Measurements from ENCODE around the gene SLC25A6. TPM values are rescaled to one million over a fixed set of nuclear protein-coding genes. Genes with fewer than 3 reads are reported as not detected.
"Not testable (repeated sequence)": the region's sequence is repeated elsewhere in the genome, so short reads cannot be mapped to it uniquely, and the experiment has no call there.

The SLC25A6 gene
- total RNA-seq, 2 donors from 2014 or later, result 419 to 474 TPM

- Histone ChIP-seq H3K27me3 (no peaks in the 10 kb centered on the region), H3K36me3 (no peaks in the 10 kb centered on the region), H3K27ac (no peak overlapping the region), H3K4me1 (no peaks in the 10 kb centered on the region), H3K9ac (ENCODE audit: low read depth in 2 of 2, low read length in 2 of 2) (no peak overlapping the region), H3K9me3 (no peaks in the 10 kb centered on the region), H3K4me3 (no peak overlapping the region)
- no peak for DNase-seq
- no peak for TF ChIP-seq CTCF (IDR thresholded peaks at IDR 0.05)
- intact Hi-C loops (cut with DNase I), result no loop called here
Measured at GRCh38 chrX:1368385-1368698, 23.6 kb downstream of the SLC25A6 start.

- H3K9ac ChIP-seq (ENCODE audit: low read depth in 2 of 2, low read length in 2 of 2); H3K9me3 ChIP-seq; H3K27ac ChIP-seq; H3K4me1 ChIP-seq; DNase-seq; H3K27me3 ChIP-seq; H3K36me3 ChIP-seq; H3K4me3 ChIP-seq; intact Hi-C loops (cut with DNase I): not testable (repeated sequence)
Measured at GRCh38 chrX:1366363-1366762, 25.6 kb downstream of the SLC25A6 start.

DNA sequence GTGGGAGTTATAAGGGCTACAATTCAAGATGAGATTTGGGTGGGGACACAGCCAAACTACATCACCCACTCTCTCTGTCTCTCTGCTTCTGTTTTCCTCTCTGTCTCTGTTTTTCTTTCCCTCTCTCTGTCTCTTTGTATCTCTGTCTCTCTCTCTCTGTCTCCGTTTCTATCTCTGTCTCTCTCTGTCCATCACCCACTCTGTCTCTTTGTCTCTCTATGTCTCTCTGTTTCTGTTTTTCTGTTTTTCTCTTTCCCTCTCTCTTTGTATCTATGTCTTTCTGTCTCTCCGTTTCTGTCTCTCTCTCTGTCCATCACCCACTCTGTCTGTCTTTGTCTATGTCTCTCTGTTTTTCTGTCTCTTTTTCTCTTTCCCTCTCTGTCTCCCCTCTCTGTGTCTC is 30.0 kb downstream of the SLC25A6 start:
- no peak for TF ChIP-seq CTCF (IDR thresholded peaks at IDR 0.05)
- Histone ChIP-seq H3K4me1 (no peaks in the 10 kb centered on the region), H3K27me3 (no peaks in the 10 kb centered on the region), H3K27ac (no peak overlapping the region), H3K4me3 (no peak overlapping the region), H3K9me3 (no peaks in the 10 kb centered on the region), H3K9ac (ENCODE audit: low read depth in 2 of 2, low read length in 2 of 2) (no peak overlapping the region), H3K36me3 (no peaks in the 10 kb centered on the region)
- intact Hi-C loops (cut with DNase I), result no loop called here
- DNase-seq, result no peak

GRCh38 chrX:1361275-1361674 is 30.6 kb downstream of the SLC25A6 start:
- Histone ChIP-seq H3K4me3 (no peak overlapping the region), H3K27me3 (no peaks in the 10 kb centered on the region), H3K36me3 (no peaks in the 10 kb centered on the region), H3K4me1 (no peaks in the 10 kb centered on the region), H3K9ac (ENCODE audit: low read depth in 2 of 2, low read length in 2 of 2) (no peak overlapping the region), H3K27ac (no peak overlapping the region), H3K9me3 (no peaks in the 10 kb centered on the region)
- no peak for TF ChIP-seq CTCF (IDR thresholded peaks at IDR 0.05)
- intact Hi-C loops (cut with DNase I), result no loop called here
- DNase-seq, result no peak

GRCh38 chrX:1360171-1360570 is 31.7 kb downstream of the SLC25A6 start:
- no peaks in the 10 kb centered on the region for H3K9me3 ChIP-seq
- intact Hi-C loops (cut with DNase I), result no loop called here
- no peak overlapping the region for H3K4me3 ChIP-seq
- no peaks in the 10 kb centered on the region for H3K4me1 ChIP-seq
- no peak for DNase-seq
- no peak overlapping the region for H3K27ac ChIP-seq
- no peaks in the 10 kb centered on the region for H3K27me3 ChIP-seq
- no peak overlapping the region for H3K9ac ChIP-seq (ENCODE audit: low read depth in 2 of 2, low read length in 2 of 2)
- no peaks in the 10 kb centered on the region for H3K36me3 ChIP-seq
- TF ChIP-seq CTCF (IDR thresholded peaks at IDR 0.05), result no peak

- Histone ChIP-seq H3K27ac (no peak overlapping the region), H3K9me3 (no peaks in the 10 kb centered on the region), H3K36me3 (no peaks in the 10 kb centered on the region), H3K9ac (ENCODE audit: low read depth in 2 of 2, low read length in 2 of 2) (no peak overlapping the region), H3K27me3 (no peaks in the 10 kb centered on the region), H3K4me1 (no peaks in the 10 kb centered on the region), H3K4me3 (no peak overlapping the region)
- TF ChIP-seq CTCF (IDR thresholded peaks at IDR 0.05), result no peak
- DNase-seq, result no peak
- intact Hi-C loops (cut with DNase I), result no loop called here
Measured at GRCh38 chrX:1359477-1359873, 32.4 kb downstream of the SLC25A6 start.
